ENCODE data around the gene WNT7B. TPM values are rescaled to one million over a fixed set of nuclear protein-coding genes. Genes with fewer than 3 reads are reported as not detected.

WNT7B gene
- not detected in 2 replicates for total RNA-seq (2014; rRNA removed; shearing (Covaris generic))

DNA sequence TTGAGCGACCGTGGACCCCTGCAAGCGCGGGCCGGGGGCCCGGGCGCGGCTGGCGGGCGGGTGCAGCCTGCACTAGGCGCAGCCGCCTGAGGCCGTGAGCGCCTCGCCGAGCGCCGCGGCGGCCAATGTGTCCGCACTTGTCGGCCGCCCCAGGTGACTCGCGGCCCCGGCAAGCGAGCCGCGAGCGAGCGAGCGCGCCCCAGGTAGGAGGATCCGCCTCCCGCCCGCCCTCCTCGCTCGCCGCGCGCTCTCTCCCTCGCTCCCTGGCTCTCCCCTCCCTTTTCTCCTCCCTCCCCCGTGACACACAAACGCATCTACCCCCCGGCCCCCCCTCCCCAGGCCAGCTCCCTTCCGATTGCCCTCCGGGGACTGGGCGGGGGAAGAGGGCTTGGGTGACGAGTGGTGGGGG is at the start of gene WNT7B:
TSS of gene WNT7B (minus strand) at position 160 of the 409 bp plus-strand sequence. CDS start 408 bp downstream, outside the sequence.
- H3K4me1 ChIP-seq, result no peaks in the 10 kb centered on the region
- no peak for DNase-seq
- H3K4me3 ChIP-seq, result no peak within 1 kb of the TSS
- no peaks in the 10 kb centered on the region for H3K36me3 ChIP-seq
- no peaks in the 10 kb centered on the region for H3K27me3 ChIP-seq
- H3K9me3 ChIP-seq (replicated peaks), result no peaks in the 10 kb centered on the region
- H3K27ac ChIP-seq, result no peak within 1 kb of the TSS

DNA sequence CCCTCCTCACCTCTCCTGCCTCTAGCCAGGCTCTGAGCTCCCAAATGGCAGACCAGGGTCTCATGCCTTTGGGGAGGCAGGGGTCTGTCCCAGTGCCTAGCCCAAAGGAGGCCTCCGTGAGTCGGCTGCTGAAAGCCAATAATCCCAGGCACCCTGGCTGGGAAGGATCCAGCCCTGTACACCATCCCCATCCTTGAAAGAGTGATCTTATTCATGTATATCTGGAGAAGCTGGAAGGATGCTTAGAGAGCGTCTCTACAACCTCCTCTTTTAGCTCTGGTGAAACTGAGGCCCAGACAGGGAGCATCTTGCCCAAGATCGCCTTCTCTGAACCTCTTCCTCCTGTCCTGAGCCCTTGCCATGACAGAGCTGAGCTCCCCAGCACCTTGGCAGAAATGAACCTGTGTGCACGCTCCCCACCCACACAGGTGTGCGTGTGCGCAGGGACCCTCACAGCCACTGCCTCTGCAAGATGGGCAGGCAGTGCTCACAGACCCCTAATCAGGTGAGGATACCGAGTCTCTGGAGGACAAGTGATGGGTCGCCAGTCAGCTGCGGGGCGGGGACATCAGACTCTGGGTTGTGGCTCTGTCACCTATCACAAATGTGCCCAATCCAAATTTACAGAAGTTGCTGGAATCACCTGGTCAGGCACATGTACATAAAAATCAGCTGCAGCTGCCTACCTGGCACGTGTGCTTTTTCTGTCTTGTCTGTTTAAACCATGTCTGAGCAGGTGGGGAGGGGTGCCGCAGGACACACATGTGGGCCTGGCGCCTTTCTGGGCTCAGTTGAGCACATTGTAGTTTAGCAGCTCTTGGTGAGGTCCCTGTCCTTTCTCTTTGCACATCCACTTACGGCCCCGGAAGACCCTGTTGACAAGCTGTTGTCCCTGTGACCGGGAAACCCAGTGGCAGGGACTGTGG is 49.3 kb upstream of the WNT7B start:
- no peak for DNase-seq
- peaks cover 18% of the 10 kb centered on the region for H3K27me3 ChIP-seq
- H3K36me3 ChIP-seq, result no peaks in the 10 kb centered on the region
- no peaks in the 10 kb centered on the region for H3K9me3 ChIP-seq (replicated peaks)
- H3K4me1 ChIP-seq, result peaks cover 5% of the 10 kb centered on the region; the same call in 1 of the 2 replicates
- H3K27ac ChIP-seq, result no peak overlapping the region
- H3K4me3 ChIP-seq, result no peak overlapping the region

DNA sequence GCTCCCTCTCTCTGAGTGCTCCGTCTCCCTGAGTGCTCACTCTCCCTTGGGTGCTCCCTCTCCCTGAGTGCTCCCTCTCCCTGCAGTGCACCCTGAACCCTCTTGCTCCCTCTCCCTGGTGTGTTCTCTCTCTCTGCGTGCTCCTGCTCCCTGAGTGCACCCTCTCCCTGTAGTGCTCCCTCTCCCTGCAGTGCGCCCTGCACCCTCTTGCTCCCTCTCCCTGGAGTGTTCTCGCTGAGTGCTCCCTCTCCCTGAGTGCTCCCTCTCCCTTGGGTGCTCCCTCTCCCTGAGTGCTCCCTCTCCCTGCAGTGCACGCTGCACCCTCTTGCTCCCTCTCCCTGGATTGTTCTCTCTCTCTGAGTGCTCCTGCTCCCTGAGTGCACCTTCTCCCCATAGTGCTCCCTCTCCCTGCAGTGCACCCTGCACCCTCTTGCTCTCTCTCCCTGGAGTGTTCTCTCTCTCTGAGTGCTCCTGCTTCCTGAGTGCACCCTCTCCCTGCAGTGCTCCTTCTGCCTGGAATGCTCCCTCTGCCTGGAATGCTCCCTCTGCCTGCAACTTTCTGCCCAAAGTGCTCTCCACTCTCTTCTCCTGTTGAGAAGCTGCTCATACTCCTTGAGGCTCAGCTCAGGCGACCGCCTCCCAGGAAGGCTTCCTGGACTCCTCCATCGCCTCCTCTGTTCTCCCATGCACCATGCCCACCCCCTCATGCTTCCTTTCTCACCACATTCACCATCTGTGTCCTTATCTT is 48.4 kb upstream of the WNT7B start:
- H3K27me3 ChIP-seq, result peaks cover 18% of the 10 kb centered on the region
- H3K4me3 ChIP-seq, result no peak overlapping the region
- no peaks in the 10 kb centered on the region for H3K9me3 ChIP-seq (replicated peaks)
- H3K4me1 ChIP-seq, result peaks cover 3% of the 10 kb centered on the region; the same call in 1 of the 2 replicates
- H3K36me3 ChIP-seq, result no peaks in the 10 kb centered on the region
- H3K27ac ChIP-seq, result no peak overlapping the region
- DNase-seq, result no peak

DNA sequence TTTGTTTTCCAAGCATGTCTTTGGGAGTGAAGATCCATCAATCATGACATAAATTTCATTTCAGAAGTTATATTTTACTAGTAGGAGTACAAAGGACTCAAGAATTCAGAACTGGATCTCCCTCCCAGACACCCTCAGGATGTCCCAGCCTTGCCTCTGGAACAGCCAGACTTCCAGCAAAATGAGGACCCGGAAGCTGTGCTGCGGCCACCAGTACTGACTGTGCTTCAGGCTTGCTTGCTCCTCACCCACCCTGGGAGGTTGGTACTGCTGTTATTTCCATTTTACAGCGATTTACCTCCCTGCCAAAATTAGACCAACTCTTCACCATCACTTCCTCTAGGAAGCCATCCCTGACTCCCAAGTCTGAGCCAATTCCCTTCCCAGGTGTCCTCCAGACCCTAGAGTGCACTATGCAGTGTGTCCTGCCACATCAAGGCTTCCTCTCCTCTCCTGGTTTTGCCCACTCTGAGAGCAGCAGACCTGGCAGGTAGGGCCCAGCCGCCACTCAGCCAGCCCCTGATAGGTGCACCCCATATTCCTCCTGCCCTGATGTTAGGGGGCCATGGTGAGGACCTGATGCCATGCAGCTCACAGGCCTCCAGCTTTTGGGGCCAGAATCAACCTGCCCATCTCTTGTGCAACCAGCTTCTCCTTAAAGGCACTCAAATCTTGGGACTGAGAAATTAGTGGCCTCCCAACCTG is 47.3 kb upstream of the WNT7B start:
- Histone ChIP-seq H3K9me3 (replicated peaks) (no peaks in the 10 kb centered on the region), H3K4me3 (no peak overlapping the region), H3K27ac (no peak overlapping the region), H3K36me3 (no peaks in the 10 kb centered on the region), H3K4me1 (no peaks in the 10 kb centered on the region), H3K27me3 (peaks cover 18% of the 10 kb centered on the region)
- DNase-seq, result no peak

DNA sequence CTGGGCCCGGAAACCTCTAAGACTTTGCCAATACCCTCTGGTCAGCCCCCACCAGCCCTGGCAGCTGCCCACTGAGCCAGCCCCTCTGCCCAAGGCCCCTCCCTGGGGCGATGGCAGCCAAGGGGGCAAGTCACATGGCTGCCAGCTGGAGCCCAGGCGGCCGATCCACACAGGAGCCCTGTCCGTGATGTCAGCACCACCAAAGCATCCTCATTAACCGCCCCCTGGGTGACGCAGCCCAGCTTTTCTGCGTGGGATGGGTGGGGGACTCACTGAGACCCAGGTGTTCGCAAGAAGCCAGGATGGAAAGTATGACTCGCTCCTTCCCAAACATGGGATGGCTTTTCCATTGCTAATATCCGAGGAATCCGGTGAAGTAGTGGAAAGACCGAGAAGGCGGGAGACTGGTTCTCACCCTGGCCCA is 46.6 kb upstream of the WNT7B start:
- Histone ChIP-seq H3K27me3 (peaks cover 18% of the 10 kb centered on the region), H3K27ac (no peak overlapping the region), H3K4me1 (no peaks in the 10 kb centered on the region), H3K4me3 (no peak overlapping the region), H3K36me3 (no peaks in the 10 kb centered on the region), H3K9me3 (replicated peaks) (no peaks in the 10 kb centered on the region)
- no peak for DNase-seq

DNA sequence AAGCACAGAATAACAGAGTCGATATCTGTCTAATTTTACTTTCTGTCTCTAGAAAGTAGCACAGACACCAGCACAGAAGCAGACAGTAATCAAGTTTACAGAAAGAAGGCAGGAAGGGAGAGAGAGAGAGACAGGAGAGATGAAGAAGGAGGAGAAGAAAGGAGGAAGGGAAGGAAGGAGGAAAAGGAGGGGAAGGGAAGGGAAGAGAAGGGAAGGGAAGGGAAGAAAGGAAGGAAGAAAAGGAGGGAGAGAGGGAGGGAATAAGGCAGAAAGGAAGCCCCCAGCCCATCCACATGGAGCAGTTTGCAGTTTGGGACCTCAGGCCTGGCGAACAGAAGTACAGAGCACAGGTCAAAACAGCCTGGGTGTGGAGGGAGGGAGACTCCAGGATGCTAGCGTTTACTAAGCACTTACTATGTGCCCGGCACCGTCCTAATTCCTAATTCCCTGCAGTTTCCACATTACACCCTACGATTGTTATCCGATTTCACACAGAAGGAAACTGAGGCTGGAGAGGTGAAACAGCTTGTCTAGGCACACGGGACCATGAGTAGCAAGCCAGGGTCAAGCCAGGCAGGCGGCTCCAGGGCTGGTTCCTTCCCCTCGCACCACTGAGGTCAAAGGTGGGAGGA is 46.0 kb upstream of the WNT7B start:
- no peaks in the 10 kb centered on the region for H3K36me3 ChIP-seq
- H3K9me3 ChIP-seq (replicated peaks), result no peaks in the 10 kb centered on the region
- H3K27me3 ChIP-seq, result peaks cover 18% of the 10 kb centered on the region
- H3K4me1 ChIP-seq, result no peaks in the 10 kb centered on the region
- no peak for DNase-seq
- no peak overlapping the region for H3K4me3 ChIP-seq
- H3K27ac ChIP-seq, result no peak overlapping the region

DNA sequence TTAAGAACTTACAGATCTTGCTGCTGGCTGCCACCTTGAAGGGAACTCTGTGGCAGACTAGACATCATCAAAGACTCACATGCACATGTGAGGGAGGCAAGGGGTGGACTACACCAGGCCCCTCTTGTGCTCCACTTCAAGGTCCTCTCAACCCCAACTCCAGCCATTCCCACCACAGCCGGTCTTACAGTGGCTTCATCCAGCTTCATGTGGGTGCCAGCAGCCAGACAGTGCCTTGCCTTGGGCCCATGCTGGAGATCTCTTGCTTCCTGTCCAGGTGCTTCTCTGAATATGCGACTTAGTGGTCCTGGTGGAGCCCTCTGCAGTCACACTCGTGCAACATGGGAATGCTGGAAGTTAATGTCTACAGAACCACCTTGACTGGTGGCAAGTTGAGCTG is 44.6 kb upstream of the WNT7B start:
- Histone ChIP-seq H3K27me3 (peaks cover 14% of the 10 kb centered on the region), H3K36me3 (no peaks in the 10 kb centered on the region), H3K9me3 (replicated peaks) (no peaks in the 10 kb centered on the region), H3K4me3 (no peak overlapping the region), H3K27ac (no peak overlapping the region), H3K4me1 (no peaks in the 10 kb centered on the region)
- DNase-seq, result no peak

DNA sequence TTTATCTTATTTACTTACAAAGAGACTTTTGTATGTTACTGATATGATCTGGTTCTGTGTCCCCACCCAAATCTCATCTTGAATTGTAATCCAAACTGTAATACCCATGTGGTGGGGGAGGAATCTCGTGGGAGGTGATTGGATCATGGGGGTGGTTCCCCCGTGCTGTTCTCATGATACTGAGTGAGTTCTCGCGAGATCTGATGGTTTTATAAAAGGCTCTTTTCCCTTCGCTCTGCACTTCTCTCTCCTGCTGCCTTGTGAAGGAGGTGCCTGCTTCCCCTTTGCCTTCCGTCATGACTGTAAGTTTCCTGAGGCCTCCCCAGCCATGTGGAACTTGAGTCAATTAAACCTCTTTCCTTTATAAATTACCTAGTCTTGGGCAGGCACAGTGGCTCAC is 42.4 kb upstream of the WNT7B start:
- no peak overlapping the region for H3K4me3 ChIP-seq
- peaks cover 11% of the 10 kb centered on the region; the same call in 1 of the 2 replicates for H3K4me1 ChIP-seq
- no peak for DNase-seq
- no peak overlapping the region for H3K27ac ChIP-seq
- H3K27me3 ChIP-seq, result peaks cover 7% of the 10 kb centered on the region; the same call in 1 of the 2 replicates
- no peaks in the 10 kb centered on the region for H3K36me3 ChIP-seq
- H3K9me3 ChIP-seq (replicated peaks), result no peaks in the 10 kb centered on the region

DNA sequence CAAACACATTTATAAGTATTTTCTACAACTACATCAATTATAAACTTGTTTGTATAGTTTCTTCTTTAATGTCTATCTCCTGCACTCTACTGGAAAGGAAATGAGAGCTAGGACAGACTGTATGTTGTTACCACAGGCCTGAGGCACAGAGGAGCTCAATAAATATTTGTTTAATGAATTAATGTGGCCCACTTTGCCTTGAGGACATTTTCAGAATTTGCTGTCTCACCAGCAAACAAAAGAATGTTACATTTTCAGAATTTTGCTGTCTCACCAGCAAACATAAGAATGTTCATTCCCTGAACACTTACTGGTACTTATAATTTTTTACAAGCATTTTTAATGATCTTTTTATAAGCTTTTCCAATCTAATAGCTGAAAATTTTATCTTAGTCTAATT is 41.9 kb upstream of the WNT7B start:
- Histone ChIP-seq H3K36me3 (no peaks in the 10 kb centered on the region), H3K27ac (no peak overlapping the region), H3K9me3 (replicated peaks) (no peaks in the 10 kb centered on the region), H3K4me1 (peaks cover 11% of the 10 kb centered on the region; the same call in 1 of the 2 replicates), H3K27me3 (peaks cover 7% of the 10 kb centered on the region; the same call in 1 of the 2 replicates), H3K4me3 (no peak overlapping the region)
- no peak for DNase-seq

DNA sequence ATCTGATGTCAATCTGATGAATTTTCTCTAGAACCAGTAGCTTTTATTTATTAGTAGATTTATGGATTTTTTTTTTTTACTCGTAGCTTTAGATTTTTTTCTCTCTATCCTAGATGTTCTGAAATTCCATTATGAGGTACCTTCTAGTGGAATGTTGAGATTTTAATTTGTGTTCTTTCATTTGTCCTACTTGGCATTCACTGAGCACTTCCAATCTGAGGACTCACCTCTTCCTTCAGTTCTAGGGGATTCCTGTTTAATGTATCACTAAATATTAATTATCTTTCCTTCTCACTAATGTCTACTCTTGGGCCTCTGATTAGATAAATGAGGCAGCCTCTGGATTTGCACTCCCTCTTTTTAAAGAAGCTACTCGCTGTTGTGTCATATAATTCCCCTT is 40.2 kb upstream of the WNT7B start:
- peaks cover 23% of the 10 kb centered on the region for H3K4me1 ChIP-seq
- no peak overlapping the region for H3K4me3 ChIP-seq
- no peaks in the 10 kb centered on the region for H3K9me3 ChIP-seq (replicated peaks)
- H3K36me3 ChIP-seq, result no peaks in the 10 kb centered on the region
- H3K27me3 ChIP-seq, result no peaks in the 10 kb centered on the region
- no peak overlapping the region for H3K27ac ChIP-seq
- no peak for DNase-seq

DNA sequence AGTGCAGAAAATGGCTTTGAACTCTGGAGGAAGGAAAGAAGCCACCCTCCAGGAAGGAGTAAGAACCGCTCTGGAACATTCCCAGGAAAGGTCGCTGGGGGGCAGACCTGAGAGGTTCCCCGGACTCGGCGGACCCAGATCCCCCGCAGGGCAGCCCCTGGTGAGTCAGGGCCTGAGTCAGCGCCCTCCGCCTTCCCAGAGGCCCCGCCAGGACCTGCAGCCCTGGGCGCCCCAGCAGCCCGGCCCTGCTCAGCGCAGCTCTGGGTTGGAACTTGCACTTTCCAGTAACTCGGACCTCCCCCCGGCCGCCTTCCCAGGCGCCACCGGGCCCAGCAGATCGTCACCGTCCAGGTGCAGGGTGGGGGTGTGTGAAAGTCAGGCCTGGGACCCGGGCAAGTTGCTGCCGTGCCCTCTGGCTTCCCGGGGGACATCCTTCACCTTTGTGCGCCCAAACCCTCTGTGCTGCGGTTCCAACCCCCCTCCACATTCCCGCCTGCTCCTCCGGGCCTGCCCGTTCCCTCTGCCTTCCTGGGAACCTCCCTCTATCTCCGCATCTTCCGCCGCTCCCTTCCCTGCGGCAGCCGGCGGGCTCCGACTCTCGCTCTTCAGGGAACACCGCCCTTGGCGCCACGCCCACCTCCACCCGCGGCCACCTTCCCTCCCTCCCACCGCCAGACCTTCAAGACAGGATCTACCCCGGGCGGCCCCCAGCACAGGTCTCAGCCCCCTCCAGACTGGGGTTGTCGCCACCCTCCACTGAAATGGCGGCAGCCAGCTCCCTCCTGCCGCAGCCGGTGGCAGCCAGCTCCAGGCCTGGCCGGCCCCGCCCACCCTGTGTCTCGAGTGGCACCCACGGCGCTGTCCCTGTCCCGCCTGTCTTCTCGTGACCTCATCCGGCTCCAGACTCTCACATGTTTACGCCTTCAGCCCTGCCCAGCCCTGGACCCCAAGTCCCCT is 36.8 kb upstream of the WNT7B start:
- Histone ChIP-seq H3K27ac (peak overlapping the region; percentile 91), H3K27me3 (no peaks in the 10 kb centered on the region), H3K36me3 (no peaks in the 10 kb centered on the region), H3K9me3 (replicated peaks) (no peaks in the 10 kb centered on the region), H3K4me1 (peaks cover 34% of the 10 kb centered on the region), H3K4me3 (peak overlapping the region; percentile 63)
- peak; percentile 98 for DNase-seq

DNA sequence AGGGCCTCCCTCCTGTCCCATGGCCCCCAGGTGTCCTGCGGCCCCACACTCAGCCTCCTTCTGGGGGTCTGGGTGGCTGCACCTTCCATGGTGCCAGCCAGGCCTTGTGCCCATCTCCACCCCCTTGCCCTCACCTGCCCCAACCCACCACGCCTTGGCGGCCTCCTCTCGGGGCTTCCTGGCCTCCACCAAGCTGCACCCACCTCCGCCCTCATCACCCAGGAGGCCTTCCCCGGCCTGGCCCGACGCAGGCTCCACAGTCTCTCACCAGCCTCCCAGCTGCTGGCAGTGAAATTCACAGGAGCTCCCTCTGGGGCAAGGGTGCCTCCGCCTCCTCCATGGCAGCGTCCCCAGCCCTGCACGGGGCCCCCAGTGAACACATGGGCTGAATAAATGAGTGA is 35.9 kb upstream of the WNT7B start:
- DNase-seq, result no peak
- H3K27ac ChIP-seq, result peak overlapping the region; percentile 91; the same call in 1 of the 2 replicates
- H3K4me1 ChIP-seq, result peaks cover 41% of the 10 kb centered on the region
- no peaks in the 10 kb centered on the region for H3K27me3 ChIP-seq
- H3K36me3 ChIP-seq, result no peaks in the 10 kb centered on the region
- no peaks in the 10 kb centered on the region for H3K9me3 ChIP-seq (replicated peaks)
- H3K4me3 ChIP-seq, result peak overlapping the region; percentile 63

DNA sequence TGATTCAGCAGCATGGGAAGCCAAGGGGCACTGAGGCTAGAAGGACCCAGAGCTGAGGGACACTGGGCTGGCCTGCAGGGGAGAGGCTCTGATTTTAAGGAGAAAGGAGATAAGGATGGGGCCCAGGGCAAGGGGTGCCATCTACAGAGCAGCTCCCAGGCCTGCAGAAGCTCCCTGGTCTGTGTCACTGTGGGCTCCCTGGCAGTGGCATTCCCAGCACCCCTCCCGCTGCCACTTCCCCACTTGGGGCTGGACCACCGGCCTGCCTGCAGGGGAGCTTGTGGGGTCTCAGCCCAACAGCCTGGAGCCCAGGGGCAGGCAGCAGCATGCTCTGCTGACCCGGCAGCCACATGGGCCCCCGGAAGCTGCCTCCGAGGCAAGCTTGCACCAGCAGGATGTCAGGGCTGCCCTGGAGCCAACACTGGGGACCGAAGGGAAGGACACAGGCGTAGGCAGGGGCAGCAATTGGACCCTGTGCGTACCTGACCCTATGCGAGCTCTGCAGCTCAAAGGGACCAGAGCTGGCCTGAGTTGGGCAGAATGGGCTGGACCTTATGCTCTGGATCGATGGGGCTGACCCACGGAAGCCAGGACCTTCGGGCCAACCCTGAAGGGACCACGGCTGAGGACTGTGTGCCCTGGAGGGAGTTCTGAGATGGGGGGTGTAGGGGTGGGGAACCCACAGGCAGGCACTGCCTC is 35.4 kb upstream of the WNT7B start:
- Histone ChIP-seq H3K36me3 (no peaks in the 10 kb centered on the region), H3K4me1 (peaks cover 41% of the 10 kb centered on the region), H3K4me3 (peak overlapping the region; percentile 42)

More for the DNA sequence above, 35.4 kb upstream of the WNT7B start:
- H3K9me3 ChIP-seq (replicated peaks), result no peaks in the 10 kb centered on the region
- H3K27me3 ChIP-seq, result no peaks in the 10 kb centered on the region
- H3K27ac ChIP-seq, result peak overlapping the region; percentile 91
- no peak for DNase-seq
